ENCODE results near the gene WDR49. TPM values are rescaled to one million over a fixed set of nuclear protein-coding genes. Genes with fewer than 3 reads are reported as not detected.

Gene WDR49
- 8.8 TPM for total RNA-seq

DNA sequence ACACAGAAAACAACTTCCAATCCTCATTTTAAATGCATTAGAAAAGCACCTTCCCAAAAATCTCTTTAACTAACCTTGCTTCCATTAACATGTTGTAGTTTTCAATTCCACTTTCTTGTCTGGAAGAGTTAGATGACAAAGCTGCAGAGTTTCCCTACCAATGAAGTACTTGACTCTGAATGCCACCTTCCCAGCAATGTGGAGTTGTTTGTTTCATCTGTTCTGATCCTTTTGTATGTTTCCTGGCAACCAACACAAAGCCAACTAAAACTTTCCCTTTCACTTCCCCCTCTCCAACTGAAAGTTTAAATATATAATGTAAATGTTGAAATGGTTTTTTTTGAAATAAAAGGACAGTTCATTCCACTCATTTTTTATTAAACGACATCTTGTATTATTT, at the start of gene WDR49:
Gene WDR49, minus strand, starts transcription at position 183 of the 400 bp plus-strand sequence. CDS start 517 bp downstream, outside the sequence.

DNA sequence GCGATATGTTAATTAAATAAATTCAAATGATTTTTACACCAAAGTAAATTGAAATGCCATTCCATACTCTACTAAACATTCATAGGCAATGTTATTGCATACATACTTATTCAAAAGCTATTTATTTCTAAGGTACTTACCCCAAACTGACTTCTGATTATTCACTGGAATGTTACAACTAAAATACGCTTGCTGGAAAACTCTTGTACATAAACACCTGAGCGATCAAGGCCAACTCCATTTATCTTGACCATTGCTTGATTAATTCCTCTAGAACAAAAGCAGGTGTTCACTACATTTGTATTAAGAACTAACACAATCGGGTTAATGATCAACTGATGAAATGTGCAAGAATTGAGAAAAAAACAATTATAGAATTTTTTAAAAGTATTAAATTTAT, 179.9 kb downstream of the WDR49 start, which contains the start of gene SERPINI2:
Gene SERPINI2, minus strand, starts transcription at position 180 of the 400 bp plus-strand sequence. CDS start 2,208 bp downstream, outside the sequence.

Small RNA genes lying within 50 kb of the gene (small RNA-seq; reads per million reads assigned to genes)
- not detected for gene HMGN1P8 (ENCODE audit: low replicate concordance)

Other genes starting within 250 kb of the WDR49 start
- gene SERPINI2, start 179.9 kb downstream of the WDR49 start, total RNA-seq: 2.2 TPM
- 70.7 TPM for gene PDCD10, start 81.0 kb upstream of the WDR49 start, total RNA-seq
- 95.8 TPM for gene SERPINI1, start 81.8 kb upstream of the WDR49 start, total RNA-seq